GM18507 (cell line): ENCODE measurements around the gene PPP2R2C.

Experiments used
- DNase-seq: peaks from one replicate; pipeline ENCODE4 v3.0.0; 2011; ENCODE audit warnings: low read depth; ENCODE audit not compliant: insufficient read length; ENCODE audit errors: extremely low spot score
- FAIRE-seq: peaks from 2 replicates; lab custom pipeline; 2011; peaks lifted over from hg19 to GRCh38; lab: Jason Lieb, UNC

The PPP2R2C gene

DNA sequence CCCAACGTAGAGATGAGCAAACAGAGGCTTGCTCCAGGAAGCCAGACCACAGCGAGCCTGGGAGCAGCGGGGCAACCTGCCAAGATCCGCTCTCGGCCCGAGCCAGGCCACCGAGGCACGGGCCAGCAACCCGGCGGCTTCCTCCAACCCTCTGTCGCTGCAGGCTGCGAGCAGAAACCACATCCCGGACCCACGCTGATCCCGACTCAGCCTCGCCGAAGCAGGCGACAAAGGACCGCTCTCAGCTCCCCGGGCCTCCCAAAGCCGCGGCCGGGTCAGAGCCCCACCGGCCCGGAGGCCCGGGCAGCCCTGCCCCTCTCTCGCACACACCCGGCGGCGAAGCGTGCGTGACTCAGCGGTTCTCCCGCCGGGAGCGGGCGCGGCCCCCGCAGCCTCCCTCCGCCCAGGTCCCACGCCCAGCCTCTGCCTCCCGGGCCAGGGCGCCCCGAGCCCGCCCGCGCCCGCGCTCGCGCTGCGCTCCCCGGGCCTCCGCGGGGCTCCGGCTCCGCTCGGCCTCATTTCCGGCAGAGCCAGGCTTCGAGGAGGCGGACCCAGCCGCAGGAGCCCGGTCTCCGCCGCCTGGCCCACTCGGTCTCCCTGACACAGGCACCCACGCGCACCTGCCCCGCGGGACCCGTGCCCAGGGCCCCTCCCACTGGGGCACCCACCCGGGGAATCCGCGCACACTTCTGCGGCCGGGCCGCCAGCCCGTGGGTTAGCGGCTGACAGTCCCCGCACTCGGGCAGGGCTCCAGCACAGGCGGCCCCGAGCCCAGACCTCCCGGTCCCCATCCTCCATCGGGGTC is 1.7 kb downstream of the PPP2R2C start:
- DNase-seq (no peak), FAIRE-seq (no peak)

DNA sequence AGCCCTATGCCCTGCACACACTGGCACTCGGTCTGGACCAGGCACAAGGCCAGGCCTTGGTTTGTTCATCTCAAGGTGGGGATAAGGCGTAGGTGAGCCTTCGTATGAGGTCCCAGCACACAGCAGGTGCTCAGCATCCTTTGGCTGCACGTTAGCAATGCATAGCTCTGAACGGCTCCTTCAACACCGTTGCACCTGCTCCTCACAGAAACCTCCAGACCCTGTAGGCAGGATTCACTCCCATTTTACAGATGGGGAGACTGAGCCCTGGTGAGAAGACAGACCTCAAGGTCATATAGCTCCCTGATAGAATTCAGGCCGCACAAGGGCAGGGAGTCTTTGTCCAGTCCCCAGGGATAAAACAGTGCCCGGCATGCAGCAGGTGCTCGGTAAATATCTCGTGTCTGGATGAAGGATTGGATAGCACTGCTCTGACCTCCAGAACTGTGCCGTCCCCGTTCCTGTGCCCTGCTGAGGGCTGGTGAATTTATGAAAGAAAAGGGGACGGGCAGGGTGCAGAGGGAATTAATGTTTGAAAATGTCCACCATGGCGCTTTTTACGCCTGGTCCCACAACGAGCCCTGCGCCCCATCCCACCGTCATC is 2.4 kb downstream of the PPP2R2C start:
- FAIRE-seq (no peak), DNase-seq (no peak)

DNA sequence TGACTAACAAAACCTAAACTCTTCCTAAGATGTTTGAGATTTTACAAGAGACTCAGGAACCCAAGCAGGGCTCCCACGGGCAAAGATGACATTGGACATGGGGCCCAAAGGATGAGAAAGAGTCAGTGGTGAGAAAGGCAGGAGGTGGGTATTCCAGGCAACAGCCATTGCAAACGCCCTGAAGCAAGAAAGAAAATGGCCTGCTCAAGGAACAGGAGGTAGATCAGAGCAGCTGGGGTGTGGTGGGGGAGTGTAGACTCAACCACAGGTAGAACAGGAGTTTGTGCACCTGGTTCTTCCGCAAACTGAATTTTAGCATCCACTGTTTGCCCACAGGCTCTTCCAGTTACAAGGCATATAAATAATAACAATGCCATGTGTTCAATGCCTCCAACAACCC is 3.3 kb downstream of the PPP2R2C start:
- no peak for DNase-seq
- no peak for FAIRE-seq

DNA sequence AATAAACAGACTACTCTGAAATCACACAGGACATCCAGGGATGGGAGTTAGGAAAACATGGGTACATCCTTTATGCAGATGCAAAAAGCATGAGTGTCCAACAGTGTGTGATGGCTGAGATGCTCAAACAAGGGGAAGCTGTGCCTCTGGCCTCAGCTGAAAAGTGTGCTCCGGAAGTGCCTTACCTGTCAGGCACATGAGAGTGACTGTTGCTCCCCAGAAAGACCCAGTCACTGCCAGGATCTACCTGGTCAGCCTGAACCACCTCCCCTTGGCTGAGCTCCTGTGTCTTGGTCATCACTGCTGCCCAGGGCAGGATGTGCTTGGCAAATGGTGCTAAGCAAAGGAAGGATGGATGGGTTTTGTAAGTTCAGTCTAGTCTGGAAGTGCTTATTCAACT is 4.0 kb downstream of the PPP2R2C start:
- DNase-seq (no peak), FAIRE-seq (no peak)

DNA sequence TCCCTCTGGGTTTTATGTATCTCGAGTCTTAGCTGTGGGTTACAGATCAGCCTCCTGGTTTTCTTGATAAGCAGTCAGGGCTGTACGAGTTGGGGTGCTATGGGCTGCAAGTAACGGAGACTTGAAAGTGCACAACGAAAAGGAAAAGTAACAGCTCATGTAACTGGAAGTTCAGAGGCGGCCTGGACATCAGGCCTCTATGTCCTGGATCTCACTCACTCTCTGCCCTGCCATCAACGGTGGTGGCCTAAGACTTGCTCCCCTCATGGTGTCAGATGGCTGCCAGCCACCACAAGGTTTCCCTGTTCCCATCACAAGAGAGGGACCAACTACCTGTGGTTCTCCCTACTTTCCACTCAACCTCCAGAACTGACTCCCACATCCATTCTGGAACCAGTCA is 4.8 kb downstream of the PPP2R2C start:
- DNase-seq (no peak), FAIRE-seq (no peak)

DNA sequence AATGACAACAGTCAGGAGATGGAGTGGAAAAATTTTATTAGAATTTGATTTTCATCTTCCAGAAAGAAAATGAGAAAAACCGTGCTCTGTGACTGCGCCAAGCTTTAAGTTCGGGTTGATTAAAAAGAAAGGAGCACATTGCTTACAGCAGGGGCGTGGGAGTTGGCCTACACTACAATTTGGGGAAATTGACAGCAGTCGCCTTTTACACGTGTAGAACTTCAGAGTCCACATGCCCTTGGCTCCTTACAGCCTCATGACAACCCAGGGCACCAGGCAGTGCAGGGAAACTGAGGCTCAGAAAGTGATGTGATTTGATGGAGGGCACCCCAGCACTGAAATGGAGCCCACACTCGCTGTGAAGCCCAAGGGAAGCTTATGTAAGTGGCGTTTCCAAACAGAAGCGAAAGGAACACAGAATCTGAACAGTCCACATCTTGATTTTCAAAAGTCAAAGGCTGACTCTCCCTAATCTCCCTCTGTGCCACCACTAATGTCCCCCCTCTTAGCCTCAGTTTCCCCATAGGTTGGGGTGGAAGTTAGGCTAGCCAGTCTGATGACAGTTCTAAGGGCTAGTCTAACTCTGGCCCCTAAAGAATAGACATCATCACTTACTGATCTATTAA is 5.5 kb downstream of the PPP2R2C start:
- DNase-seq: no peak
- FAIRE-seq: no peak

DNA sequence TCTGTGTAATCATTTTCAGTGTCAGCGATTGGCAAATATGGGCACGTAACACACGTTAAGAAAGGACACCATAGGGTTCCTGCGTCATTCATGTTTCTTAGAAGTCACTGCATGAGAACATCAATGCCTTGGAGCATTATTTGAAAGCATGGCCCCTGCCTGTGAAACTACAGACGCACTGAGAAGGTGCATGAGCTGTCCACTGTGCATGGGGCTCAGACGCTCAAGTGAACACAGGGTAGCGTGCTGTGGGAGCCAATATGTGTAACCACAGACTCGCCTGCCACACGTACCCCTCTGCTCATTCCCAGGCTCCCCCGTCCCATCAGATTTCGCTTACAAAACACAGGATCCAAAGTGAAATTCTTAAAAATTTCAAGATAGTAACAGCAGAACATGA is 6.5 kb downstream of the PPP2R2C start:
- no peak for FAIRE-seq

DNA sequence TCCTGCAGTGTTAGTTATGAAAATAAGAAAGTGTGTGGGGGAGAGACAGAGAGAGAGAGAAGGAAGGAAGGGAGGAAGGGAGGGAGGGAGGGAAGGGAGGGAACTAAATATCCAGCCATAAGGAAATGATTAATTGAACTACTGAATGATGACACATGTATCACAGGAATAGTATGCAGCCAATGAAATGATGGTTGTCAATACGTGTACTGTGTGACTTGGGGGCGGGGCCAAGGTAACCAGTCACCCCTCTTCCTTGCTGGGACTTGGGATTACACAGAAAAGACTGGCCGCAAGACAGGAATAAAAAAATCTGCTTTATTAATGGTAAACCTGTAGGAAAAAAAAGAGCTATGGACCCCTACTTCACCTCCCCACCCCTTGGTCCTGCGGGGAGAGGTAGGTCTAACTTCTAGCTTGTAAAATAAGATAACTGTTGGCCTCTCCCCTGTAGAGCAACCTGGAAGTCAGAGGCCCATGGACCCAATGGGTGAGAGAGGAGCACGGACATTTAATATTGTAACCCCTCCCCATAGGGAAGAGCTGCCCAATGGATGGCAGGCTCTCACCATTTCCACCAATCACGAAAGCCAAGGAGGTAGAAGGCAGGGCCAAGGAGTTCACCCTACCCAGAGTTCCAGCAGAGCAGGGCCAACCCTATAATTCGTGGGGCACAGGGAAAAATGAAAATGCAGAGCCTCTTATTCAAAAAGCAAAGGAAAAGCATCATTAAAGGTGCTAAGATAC is 7.4 kb downstream of the PPP2R2C start:
- no peak for FAIRE-seq
- DNase-seq: no peak

More for the DNA sequence above, 6.5 kb downstream of the PPP2R2C start:
- no peak for DNase-seq

DNA sequence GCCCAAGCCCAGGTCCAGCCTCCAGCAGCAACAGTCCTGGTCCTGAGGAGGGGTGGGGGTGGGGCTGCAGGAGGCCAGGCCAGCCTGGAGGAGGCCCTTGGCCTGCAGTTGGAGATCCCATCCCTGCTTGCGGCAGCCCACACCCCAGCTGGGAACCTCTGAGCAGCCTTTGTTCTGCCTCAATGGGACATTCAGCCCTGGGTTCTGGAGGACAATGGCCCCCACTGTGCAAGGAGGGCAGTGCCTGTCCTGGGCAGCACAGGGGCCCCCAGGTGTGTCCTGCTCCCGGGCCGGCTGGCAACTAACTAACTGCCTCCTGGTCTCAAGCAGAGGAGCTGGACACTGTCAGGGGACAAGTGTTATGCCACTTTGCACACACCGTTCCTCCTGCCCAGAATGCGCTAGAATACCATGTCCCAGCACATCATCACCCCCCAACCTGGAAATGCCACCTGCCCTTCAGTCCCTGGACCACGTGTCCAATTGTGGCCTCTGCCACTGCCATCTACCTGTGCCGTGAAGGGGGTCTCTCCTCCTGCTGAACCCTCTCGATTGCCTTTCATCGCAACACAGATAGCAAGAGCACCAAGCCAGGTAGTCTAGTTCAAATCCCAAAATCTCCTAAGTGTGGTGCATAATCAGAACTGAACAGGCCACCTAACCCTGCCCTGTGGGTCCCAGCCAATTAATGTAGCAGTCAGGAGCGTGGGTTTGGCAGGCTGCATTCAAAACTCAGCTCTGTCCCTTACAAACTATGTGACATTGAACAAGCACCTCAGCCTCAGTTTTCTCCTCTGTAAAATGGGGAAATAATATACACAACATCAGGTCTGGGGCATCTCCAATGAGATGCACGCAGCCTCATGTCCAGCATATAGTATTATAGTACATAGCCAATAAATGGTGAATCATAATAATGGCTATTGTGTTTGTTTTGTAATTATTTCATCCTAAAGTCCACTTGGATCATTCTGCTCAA is 8.8 kb downstream of the PPP2R2C start:
- DNase-seq: no peak
- no peak for FAIRE-seq

DNA sequence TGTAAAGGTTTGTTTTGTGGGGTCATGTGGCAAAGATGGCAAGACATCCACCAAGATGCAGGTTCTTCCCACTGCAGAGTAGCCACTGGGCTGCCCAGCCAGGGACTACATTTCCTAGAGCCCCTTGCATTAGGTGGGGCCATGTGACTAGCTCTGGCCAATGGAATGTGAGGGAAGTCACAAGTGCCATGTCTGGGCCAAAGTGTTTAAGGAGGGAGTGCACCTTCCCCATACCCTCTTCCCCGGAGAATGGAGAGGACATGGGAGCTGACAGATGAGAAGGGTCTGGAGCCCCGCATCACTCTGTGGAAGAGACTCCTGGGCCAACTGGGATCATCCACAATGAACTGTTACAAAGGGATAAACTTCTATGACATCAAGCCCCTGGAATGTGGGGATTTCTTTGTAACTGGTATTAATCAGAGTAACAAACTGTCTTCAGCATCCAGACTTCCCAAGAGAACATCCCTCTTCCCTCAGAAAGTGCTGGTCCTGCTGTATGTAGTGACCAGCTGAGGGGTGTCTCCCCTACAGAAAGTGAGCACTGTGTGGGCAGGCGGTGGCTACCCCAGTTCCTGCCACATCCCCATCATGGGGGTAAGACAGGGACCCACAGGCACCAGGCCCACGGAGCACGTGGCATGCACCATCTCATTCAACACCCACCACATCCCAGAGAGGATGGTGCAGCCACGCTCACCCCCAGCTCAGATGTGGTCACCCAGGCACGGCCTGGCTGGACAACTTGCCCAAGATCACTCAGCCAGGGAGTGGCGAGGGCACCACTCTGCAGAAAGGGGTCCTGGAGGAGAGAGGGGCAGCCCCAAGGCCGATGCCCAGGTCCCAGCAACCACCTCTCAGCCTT is 10.9 kb downstream of the PPP2R2C start:
- no peak for DNase-seq
- FAIRE-seq: no peak

DNA sequence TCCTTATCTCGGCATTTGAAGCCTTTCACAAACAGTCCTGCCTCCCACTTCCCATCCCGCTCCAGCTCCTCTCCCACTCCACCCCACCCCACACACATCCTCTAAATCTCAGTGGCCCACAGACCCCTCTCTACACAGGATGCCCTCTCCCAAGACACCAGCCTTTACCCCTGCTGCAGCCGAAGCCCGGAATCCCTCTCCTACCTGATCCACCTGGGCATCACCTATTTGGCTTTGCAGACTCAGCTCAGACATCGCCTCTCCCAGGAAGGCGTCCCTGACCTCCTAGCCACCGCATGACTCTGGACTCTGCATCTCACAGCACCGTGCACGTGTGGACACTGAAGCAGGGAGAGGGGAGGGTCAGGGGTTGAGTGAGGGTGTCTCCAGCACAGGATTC is 11.5 kb downstream of the PPP2R2C start:
- DNase-seq (no peak), FAIRE-seq (no peak)

DNA sequence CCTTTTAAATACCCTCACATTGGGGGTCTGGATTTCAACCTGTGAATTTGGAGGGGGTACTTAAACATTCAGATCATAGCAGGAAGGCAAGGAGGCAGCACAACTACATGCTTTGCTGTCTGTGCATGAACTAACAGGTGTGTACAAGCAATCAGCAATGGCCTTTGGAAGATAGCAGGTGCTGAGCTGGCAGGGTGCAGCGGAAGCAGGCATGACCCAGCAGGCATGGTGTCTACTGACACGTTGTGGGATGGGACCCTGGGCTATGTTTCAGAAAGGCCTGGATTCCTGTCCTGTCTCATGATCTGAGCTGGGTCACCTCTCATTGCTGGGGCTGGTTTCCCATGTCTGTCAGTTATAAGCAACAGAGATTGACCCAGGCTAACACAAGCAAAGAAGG is 13.9 kb downstream of the PPP2R2C start:
- no peak for FAIRE-seq

DNA sequence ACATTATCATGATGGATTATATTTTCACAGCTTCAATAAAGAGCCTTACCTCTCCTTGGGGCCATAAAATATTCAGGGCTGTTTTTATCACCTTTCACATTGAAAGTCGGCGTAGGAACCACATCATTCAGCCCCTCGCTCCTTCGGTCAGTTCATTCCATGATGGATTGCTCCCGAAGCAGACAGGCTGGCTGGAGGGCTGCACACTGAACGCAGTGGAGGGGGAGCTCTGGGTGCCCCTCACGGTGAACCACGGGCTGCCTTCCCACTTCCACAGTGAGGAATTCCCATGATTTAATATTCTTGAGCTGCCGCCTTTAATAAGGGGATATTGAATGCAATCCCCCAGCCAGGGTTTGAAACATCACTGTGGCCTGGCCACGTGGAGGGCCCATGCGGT is 16.0 kb downstream of the PPP2R2C start:
- DNase-seq (no peak), FAIRE-seq (no peak)

More for the DNA sequence above, 13.9 kb downstream of the PPP2R2C start:
- no peak for DNase-seq

DNA sequence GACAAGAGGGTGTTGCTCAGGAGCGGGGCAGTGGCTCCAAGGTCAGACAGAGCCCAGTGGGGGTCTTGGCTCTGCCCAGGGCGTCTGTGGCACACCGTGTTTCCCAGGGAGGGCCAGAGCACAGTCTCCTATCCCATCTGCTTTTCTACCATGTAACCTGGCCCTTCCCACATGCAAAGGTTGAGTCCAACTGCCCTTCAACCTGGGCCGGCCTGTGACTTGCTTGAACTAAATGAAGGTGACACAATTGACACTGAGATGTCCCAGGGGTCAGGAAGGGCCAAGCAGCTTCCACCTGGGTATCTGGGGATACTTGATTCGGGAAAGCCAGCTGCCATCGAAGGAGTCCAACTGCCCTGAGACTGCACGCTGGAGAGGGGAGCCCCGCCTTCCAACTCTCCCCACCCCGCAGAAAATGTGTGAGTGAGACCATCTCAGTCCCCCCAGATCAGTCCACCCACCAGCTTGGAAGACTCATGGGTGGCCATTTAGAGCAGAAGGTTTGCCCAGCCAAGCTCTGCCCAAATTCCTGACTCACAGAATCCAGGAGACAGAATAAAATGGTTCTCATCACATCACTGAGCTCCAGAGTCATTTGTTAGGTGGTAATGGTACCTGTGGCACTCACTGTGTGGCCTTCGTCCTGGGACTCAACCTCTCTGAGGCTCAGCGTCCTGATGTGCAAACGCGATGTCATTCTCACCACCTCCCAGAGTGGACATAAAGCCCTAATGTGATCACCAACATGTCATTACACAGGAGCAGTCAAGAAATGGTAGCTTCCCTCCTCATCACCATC is 18.1 kb downstream of the PPP2R2C start:
- DNase-seq: no peak
- no peak for FAIRE-seq

DNA sequence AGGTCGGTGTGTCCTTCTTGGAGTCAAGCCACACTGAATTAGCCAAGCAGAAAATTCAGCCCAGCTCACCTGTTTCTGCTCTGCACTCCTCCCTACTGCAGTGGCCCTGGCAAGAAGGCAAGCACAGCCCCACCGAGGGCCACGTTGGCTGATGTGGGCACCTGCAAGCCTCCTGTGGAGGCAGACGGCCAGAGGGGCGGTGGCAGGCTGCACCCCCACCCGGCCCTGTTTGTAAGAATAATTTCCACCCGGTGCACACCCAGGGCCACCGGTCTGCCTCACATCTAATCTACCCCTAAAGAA is 18.8 kb downstream of the PPP2R2C start:
- FAIRE-seq (no peak), DNase-seq (no peak)

DNA sequence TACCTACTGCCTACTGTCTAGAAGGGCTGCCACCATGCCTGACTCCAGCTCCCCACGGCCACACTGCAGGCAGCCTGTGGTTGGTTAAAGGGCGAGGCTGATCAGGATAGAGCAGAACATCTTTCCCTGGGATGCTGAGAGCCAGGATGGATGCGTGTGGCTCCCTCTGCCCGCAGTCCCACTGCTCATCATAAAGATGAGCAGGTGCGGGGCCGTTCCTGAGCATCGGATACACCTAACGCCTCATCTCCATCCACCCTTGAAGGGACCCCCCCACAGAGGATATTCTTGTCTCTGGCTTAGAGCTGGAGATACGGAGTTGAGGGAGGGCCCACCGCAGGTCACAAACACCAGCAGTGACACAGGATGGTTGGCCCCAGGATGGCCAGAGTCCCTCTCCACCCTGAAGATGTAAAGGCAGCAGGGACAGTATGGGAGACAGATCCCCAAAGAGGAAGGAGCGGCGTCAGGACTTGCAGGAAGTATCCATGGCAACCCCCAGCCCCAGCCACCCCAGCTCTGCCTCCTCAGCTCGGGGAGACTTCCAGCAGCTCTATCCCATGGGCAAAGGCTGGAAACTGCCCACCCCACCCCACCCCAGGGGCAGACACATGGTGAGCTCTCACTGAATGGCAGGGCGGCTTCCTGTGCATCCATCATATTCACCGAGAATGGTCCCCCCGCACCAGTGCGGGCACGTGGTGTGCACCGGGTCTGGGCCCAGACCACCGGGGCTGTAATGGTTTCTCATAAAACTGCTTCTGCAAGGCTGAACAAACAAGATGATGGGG is 19.3 kb downstream of the PPP2R2C start:
- DNase-seq (no peak), FAIRE-seq (no peak)
